ENCODE data around the gene ZNF593.

GRCh38 chr1:26169198-26169554, 532 bp upstream of the ZNF593 start:
- TF ChIP-seq GATA2 (IDR thresholded peaks at IDR 0.05; ENCODE audit: low read depth, low read length) (no peak), GATA3 (IDR thresholded peaks at IDR 0.05; ENCODE audit: low read depth, low read length) (no peak)
